Measurements from ENCODE around the gene SULT4A1. TPM values are rescaled to one million over a fixed set of nuclear protein-coding genes. Genes with fewer than 3 reads are reported as not detected.
"Not testable (repeated sequence)": the region's sequence is repeated elsewhere in the genome, so short reads cannot be mapped to it uniquely, and the experiment has no call there.

Gene SULT4A1, protein sequence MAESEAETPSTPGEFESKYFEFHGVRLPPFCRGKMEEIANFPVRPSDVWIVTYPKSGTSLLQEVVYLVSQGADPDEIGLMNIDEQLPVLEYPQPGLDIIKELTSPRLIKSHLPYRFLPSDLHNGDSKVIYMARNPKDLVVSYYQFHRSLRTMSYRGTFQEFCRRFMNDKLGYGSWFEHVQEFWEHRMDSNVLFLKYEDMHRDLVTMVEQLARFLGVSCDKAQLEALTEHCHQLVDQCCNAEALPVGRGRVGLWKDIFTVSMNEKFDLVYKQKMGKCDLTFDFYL
- total RNA-seq, result under 1 TPM in 1 of 2 donors, not detected in 1; 0.11 TPM

DNA sequence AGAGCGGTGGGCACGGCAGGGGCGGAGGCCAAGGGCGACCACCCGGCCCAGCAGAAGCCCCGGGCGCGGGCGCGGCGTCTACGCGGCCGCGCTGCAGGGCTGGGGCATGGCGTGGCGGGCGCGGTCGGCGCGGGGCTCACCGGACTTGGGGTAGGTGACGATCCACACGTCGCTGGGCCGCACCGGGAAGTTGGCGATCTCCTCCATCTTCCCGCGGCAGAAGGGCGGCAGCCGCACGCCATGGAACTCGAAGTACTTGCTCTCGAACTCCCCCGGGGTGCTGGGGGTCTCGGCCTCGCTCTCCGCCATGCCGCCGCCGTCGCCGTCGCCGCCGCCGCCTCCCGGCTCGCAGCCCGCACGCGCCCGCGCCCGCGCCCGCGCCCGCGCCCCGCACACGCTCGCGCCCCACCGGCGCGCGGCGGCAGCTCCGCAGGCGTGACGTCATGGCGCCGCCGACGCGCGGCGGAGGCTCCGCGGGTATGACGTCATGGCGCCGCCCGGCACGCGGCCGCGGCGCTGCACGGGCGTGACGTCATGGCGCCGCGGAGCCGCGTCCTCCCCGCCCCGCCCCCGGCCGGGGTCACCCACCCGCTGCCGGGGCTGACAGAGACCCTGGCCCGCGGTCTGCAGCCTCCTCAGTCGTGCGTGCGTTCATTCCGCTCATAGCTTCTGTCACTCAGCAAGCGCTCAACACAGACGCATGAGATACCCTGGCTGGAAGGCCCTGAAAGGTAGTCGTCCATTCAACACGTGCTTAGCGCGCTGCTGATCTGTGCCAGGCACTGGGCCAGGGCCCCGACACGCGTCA lies at the start of gene SULT4A1:
Gene SULT4A1, minus strand, starts transcription at position 440 of the 808 bp plus-strand sequence. Its CDS starts 131 bp downstream, at position 309.
- Mint-ChIP-seq H3K27me3 (peaks cover 56% of the 10 kb centered on the region), H3K36me3 (ENCODE audit: low read depth) (no peaks in the 10 kb centered on the region), H3K4me3 (peak within 1 kb of the TSS; percentile 36), H3K9me3 (peaks cover 4% of the 10 kb centered on the region), H3K27ac (no peak within 1 kb of the TSS), H3K4me1 (no peaks in the 10 kb centered on the region)
- no peak for ATAC-seq (replicated peaks)

DNA sequence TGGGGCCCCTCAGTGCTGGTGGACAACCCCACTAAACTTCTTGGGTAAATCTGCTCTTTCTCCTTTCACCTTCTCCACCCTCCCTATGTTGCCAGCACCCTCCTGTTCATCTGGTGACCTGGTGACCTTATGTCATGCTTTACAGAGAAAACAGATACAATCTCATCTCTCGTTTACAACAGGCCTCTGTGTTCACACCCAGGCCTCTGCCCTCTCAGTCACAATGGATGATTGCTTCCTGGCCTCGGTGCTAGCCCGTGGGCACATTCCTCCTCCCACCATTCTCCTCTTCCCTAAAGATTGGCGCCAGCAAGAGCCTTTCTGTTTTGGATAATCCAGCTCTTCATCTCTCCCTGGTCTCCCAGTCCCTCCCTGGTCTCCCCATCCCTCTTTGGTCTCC lies 49.0 kb upstream of the SULT4A1 start:
- no peaks in the 10 kb centered on the region for H3K36me3 Mint-ChIP-seq (ENCODE audit: low read depth)
- H3K4me1 Mint-ChIP-seq, result no peaks in the 10 kb centered on the region
- no peak overlapping the region for H3K4me3 Mint-ChIP-seq
- ATAC-seq (replicated peaks), result no peak
- H3K9me3 Mint-ChIP-seq, result no peaks in the 10 kb centered on the region
- H3K27me3 Mint-ChIP-seq, result peaks cover 25% of the 10 kb centered on the region
- H3K27ac Mint-ChIP-seq, result no peak overlapping the region

DNA sequence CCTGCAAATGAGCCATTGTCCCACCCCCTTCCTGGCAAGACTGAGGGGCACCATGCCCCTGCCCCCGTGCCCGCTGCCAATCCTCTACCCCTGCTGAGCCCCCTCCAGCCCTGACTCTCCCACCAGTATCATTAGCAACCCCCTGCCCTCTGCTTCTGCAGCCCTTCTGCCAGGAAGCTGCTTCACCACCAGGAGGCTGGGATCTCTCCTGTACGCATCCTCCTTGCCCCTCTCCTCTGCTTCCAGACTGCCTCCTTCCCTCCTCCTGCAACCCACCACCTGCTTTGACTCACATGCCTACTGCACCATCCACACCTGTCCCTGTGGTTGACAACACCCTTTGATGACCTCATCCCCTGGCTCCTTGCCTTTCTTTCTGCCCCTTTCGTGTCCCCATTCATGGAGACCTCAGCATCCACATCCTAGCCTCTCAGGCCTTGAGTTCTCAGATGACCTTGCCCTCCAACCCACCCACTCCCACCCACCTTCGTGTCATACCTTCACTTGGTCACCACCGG lies 47.9 kb upstream of the SULT4A1 start:
- no peaks in the 10 kb centered on the region for H3K36me3 Mint-ChIP-seq (ENCODE audit: low read depth)
- H3K4me3 Mint-ChIP-seq, result no peak overlapping the region
- H3K27me3 Mint-ChIP-seq, result peaks cover 25% of the 10 kb centered on the region
- no peak overlapping the region for H3K27ac Mint-ChIP-seq
- no peaks in the 10 kb centered on the region for H3K9me3 Mint-ChIP-seq
- H3K4me1 Mint-ChIP-seq, result no peaks in the 10 kb centered on the region
- no peak for ATAC-seq (replicated peaks)

DNA sequence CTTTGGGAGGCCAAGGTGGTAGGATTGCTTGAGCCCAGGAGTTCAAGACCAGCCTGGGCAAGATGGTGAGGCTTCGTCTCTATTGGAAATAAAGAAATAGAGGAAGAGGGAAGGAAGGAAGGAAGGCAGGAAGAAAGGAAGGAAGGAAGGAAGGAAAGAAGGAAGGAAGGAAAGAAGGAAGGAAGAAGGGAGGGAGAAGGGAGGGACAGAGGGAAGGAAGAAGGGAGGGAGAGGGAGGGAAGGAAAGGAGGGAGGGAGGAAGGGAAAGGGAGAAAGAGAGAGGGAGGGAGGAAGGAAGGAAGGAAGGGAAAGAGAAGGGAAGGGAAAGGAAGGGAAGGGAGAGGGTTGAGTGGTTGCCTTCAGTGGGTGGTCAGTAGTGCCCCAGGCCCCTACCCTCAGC lies 47.4 kb upstream of the SULT4A1 start:
- no peak overlapping the region for H3K4me3 Mint-ChIP-seq
- H3K4me1 Mint-ChIP-seq, result no peaks in the 10 kb centered on the region
- H3K27me3 Mint-ChIP-seq, result peaks cover 25% of the 10 kb centered on the region
- no peaks in the 10 kb centered on the region for H3K9me3 Mint-ChIP-seq
- no peak for ATAC-seq (replicated peaks)
- no peaks in the 10 kb centered on the region for H3K36me3 Mint-ChIP-seq (ENCODE audit: low read depth)
- H3K27ac Mint-ChIP-seq, result no peak overlapping the region

DNA sequence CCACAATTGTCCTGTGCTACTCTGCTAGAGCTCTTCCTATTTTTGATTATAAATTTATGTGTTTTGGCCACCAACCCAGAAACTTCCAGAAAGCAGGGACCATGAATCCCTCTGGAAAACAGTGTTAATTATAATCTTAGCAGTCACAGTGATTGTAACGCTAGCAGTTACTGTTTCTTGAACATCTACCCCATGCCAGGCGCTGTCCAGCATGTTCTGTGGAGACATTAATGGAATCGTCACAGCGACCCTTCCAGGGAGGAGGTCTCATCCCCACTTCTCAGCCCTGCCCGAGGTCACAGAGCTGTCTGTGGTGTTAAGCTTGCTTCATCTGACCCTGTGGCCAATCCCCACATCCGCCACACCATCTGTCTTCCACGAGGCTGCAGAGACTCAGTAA lies 43.4 kb upstream of the SULT4A1 start:
- Mint-ChIP-seq H3K27me3 (peaks cover 24% of the 10 kb centered on the region), H3K36me3 (ENCODE audit: low read depth) (no peaks in the 10 kb centered on the region), H3K4me1 (no peaks in the 10 kb centered on the region), H3K4me3 (no peak overlapping the region), H3K27ac (no peak overlapping the region), H3K9me3 (no peaks in the 10 kb centered on the region)
- no peak for ATAC-seq (replicated peaks)

DNA sequence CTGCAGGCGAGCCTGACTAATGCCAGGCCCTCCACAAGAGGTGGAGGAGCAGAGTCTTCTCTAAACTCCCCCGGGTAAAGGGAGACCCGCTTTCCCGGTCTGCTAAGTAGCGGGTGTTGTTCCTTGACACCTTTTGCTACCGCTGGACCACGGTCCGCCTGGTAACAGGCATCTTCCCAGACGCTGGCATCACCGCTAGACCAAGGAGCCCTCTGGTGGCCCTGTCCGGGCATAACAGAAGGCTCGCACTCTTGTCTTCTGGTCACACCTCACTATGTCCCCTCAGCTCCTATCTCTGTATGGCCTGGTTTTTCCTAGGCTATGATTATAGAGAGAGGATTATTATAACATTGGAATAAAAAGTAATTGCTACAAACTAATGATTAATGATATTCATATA lies 42.1 kb upstream of the SULT4A1 start:
- not testable (repeated sequence) for H3K4me1 Mint-ChIP-seq; ATAC-seq (replicated peaks); H3K9me3 Mint-ChIP-seq; H3K36me3 Mint-ChIP-seq (ENCODE audit: low read depth); H3K4me3 Mint-ChIP-seq; H3K27ac Mint-ChIP-seq
- peaks cover 18% of the 10 kb centered on the region for H3K27me3 Mint-ChIP-seq

DNA sequence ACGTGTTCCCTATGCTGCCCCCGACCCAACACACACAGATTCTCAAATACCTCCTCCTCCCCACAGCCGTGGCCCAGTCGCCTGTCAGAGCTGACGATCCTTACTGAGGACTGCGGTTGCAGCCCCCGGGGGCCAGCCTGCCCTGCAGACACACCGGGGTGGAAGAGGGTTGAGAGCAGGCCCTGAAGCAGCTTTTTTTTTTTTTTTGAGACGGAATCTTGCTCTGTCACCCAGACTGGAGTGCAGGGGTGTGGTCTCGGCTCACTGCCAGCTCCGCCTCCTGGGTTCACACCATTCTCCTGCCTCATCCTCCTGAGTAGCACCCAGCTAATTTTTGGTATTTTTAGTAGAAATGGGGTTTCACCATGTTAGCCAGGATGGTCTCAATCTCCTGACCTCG lies 40.7 kb upstream of the SULT4A1 start:
- H3K36me3 Mint-ChIP-seq (ENCODE audit: low read depth); H3K9me3 Mint-ChIP-seq; ATAC-seq (replicated peaks); H3K27ac Mint-ChIP-seq; H3K4me1 Mint-ChIP-seq; H3K4me3 Mint-ChIP-seq: not testable (repeated sequence)
- peaks cover 22% of the 10 kb centered on the region for H3K27me3 Mint-ChIP-seq

DNA sequence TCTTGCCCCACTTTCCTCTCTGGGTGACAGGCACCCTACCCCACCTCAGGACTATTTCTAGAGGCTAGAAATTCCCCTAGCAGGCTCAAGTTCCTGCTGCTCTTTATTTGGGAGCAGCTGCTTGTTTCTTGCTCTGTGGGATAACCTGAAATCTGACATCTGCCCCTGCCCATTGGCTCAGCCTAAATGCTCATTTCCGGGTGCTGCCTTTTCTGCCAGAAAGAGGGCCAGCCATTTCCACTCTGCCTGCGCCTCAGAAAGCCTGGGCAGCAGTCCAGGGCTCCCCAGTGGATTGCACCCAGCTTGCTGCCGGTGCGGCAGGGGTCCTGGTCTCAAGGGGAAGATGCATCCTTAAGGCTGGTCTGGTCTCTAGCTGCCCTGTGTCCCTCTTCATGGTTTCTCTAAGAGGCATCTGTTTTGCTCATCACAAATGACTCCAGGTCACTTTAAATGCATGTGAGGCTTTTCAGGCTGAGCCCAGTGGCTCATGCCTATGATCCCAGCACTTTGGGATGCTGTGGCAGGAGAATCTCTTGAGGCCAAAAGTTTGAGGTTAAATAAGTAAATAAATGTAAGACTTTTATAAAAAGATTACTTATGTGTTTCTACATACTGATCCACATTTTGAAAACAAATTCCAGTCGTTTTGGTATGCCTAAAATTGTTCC lies 39.8 kb upstream of the SULT4A1 start:
- Mint-ChIP-seq H3K27ac (no peak overlapping the region), H3K9me3 (no peaks in the 10 kb centered on the region), H3K4me3 (no peak overlapping the region), H3K27me3 (peaks cover 20% of the 10 kb centered on the region), H3K4me1 (no peaks in the 10 kb centered on the region), H3K36me3 (ENCODE audit: low read depth) (no peaks in the 10 kb centered on the region)
- no peak for ATAC-seq (replicated peaks)

DNA sequence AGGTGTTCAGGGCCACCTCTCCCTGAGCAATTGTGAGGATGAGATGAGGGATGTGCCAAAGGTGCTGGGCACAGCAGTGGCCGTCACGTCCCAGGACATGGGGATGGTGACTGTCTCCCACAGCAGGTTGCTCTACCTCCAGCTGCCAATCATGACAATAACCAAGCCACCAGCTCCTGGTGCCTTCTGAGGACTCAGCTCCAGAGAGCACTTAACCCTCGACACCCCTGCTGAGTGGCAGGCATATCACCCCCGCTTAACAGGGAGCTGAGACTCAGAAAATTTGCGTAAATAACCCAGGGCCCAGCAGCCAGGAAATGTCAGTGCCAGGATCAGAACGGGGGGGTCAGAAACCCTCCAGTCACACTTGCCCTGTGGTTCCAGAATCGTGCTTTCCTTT lies 37.9 kb upstream of the SULT4A1 start:
- Mint-ChIP-seq H3K27me3 (peaks cover 22% of the 10 kb centered on the region), H3K27ac (no peak overlapping the region)

DNA sequence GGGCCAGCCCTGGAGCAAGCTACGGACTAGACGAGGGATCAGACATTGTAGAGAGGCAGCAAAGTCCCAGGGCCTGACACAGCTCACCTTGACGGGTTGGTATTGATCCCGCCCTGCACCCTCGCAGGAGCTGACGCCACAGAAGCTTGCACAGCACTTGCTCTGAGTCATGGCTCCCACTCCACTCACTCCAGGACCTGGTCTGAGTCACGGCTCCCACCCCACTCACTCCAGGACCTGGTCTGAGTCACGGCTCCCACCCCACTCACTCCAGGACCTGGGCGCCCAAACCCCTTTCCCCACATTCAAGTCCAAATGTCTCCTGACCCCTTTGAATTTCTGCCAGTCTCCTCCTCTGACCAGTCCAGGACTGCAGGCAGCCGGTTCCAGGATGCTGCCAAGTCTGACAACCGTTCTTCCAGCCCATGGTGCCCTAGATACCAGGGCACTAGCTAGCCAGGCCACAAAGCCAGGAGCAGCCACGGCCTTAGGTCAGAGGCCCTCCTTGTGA lies 35.5 kb upstream of the SULT4A1 start:
- H3K4me1 Mint-ChIP-seq, result no peaks in the 10 kb centered on the region
- no peaks in the 10 kb centered on the region for H3K9me3 Mint-ChIP-seq
- peak overlapping the region; percentile 61 for H3K27ac Mint-ChIP-seq
- H3K4me3 Mint-ChIP-seq, result no peak overlapping the region
- peaks cover 18% of the 10 kb centered on the region for H3K27me3 Mint-ChIP-seq
- ATAC-seq (replicated peaks), result peak; percentile 95
- no peaks in the 10 kb centered on the region for H3K36me3 Mint-ChIP-seq (ENCODE audit: low read depth)

More for the DNA sequence above, 37.9 kb upstream of the SULT4A1 start:
- Mint-ChIP-seq H3K4me1 (no peaks in the 10 kb centered on the region), H3K4me3 (no peak overlapping the region), H3K36me3 (ENCODE audit: low read depth) (no peaks in the 10 kb centered on the region), H3K9me3 (no peaks in the 10 kb centered on the region)
- no peak for ATAC-seq (replicated peaks)

DNA sequence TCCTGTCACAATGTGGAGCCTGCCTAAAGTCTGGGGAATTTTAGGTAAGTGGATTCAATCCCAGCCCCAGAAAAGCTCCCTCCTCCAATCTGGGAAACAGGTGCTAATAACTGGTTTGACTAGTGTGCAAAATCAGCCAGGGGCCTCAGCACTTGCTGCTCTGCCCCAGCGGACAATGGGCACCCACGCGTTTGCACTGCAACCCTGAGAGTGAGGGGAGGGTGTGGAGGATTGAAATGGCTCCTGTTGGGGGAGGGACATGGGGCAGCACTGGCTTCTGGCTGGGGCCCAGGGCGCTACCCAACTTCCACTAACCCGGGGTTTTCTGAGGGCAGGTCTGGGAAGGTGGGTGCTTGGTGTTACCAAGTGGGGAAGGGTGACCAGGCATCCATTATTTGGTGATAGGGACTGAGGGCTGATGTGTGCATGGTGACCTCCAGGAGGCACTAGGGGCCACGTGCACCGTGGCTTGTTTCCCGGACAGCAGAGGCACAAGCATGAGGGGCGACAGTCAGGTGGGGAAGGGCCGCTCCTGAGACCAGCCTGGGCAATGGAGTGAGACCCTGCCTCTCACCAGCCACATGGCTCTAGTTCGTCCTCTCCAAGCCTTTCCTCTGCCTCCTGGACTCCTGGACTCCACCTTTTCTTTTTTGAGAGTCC lies 33.8 kb upstream of the SULT4A1 start:
- H3K9me3 Mint-ChIP-seq, result no peaks in the 10 kb centered on the region

DNA sequence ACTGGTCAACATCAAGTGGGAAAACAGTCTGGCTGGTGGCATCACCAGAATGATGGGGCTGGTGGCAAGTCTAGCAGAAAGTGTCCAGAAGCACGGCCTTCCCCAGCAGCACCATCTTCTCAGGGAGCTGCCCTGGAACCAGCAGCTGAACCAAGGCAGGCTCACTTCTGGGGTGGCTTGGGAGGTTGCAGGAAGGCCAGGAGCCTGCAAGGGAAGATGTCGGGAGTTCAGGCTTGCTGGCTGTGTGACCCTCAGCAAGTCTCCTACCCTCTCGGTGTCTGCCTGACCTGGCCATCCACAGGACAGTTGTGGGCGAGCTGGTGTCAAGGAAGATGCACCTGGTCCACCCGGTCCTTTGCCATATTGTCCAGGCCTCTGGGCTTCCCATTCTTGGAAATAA lies 31.8 kb upstream of the SULT4A1 start:
- Mint-ChIP-seq H3K27me3 (peaks cover 22% of the 10 kb centered on the region), H3K9me3 (no peaks in the 10 kb centered on the region), H3K36me3 (ENCODE audit: low read depth) (no peaks in the 10 kb centered on the region), H3K27ac (no peak overlapping the region), H3K4me1 (no peaks in the 10 kb centered on the region), H3K4me3 (no peak overlapping the region)
- no peak for ATAC-seq (replicated peaks)

More for the DNA sequence above, 33.8 kb upstream of the SULT4A1 start:
- Mint-ChIP-seq H3K27me3 (peaks cover 18% of the 10 kb centered on the region), H3K4me3 (no peak overlapping the region), H3K36me3 (ENCODE audit: low read depth) (no peaks in the 10 kb centered on the region), H3K27ac (no peak overlapping the region), H3K4me1 (no peaks in the 10 kb centered on the region)
- ATAC-seq (replicated peaks), result no peak

DNA sequence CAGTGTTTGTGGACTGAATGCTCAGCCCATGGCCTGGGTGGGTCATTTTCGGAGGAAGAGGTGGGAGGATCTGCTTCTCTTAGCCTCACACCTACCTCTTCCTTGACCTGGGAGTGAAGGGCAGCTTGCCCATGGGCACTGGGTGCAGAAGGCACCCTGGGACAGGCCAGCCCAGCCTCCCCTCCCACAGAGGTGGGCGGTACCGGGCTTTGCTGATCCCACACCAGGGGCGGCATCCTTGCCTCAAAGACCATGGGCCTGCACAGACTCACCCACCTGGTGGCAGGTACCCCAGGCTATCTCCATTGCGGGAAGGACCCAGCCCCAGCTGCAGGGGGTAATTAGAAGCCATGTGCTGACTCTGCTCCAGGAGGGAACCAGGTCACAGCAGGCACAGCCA lies 31.0 kb upstream of the SULT4A1 start:
- Mint-ChIP-seq H3K4me1 (no peaks in the 10 kb centered on the region), H3K27me3 (peaks cover 25% of the 10 kb centered on the region), H3K4me3 (no peak overlapping the region), H3K27ac (no peak overlapping the region), H3K9me3 (no peaks in the 10 kb centered on the region), H3K36me3 (ENCODE audit: low read depth) (no peaks in the 10 kb centered on the region)
- ATAC-seq (replicated peaks), result no peak

Data from activated T-helper 17 cell treated with anti-CD3 and anti-CD28 coated beads, Interleukin-2, amount 50 U/mL, for 72 hours (primary cell).